HepG2 (cell line): Measurements from ENCODE around the gene SEC62. TPM values are rescaled to one million over a fixed set of nuclear protein-coding genes. Genes with fewer than 3 reads are reported as not detected.

ENCODE experiments used
- ATF7-NPFF ChIP-seq: sonication (generic); formaldehyde crosslinking; IDR thresholded peaks from 2 replicates; pipeline ENCODE4 v1.8.1; 2023; ENCODE audit warnings: mild to moderate bottlenecking, low read depth, missing genetic modification reagents, moderate library complexity
- GPN1 ChIP-seq: sonication (generic); formaldehyde crosslinking; IDR thresholded peaks from 2 replicates; pipeline ENCODE4 v1.5.1; 2020; ENCODE audit warnings: missing genetic modification reagents, borderline replicate concordance
- MEIS2 ChIP-seq: sonication (generic); formaldehyde crosslinking; IDR thresholded peaks from 2 replicates; pipeline ENCODE4 v1.9.0; 2021; ENCODE audit warnings: mild to moderate bottlenecking, missing genetic modification reagents
- PHF20 ChIP-seq: sonication (generic); formaldehyde crosslinking; IDR thresholded peaks from 2 replicates; pipeline ENCODE4 v1.5.0; 2020; ENCODE audit warnings: mild to moderate bottlenecking, missing genetic modification reagents
- polyA plus RNA-seq, 8 experiments: library from polyadenylated mRNA; depleted of rRNA in 3 of 8; stranded (reverse) in 7 of 8; unstranded in 1 of 8; fragments of >200 nt; fragmentation: Illumina TruSeq in 4 of 8; extraction: Trizol in 4 of 8; gene quantifications; 2 replicates each; pipeline versions ENCODE4 v1.2.1 to v1.2.3, GENCODE V29; 2011 to 2016; ENCODE audit warnings: low read depth in 4 of 8, missing spikeins in 1 of 8, mixed read lengths in 1 of 8; ENCODE audit not compliant: insufficient read depth in 1 of 8
- total RNA-seq, 5 experiments: library from RNA; depleted of rRNA; stranded (reverse); fragments of >200 nt; fragmentation: Illumina TruSeq; extraction: Trizol; gene quantifications; 2 replicates each; pipeline ENCODE4 v1.2.3, GENCODE V29; 2016; ENCODE audit warnings: low read depth in 1 of 5
- TF ChIP-seq, protein P1 (sequence below): sonication (generic); formaldehyde crosslinking; IDR thresholded peaks from 2 replicates; pipeline ENCODE4 v1.5.1; 2020; ENCODE audit warnings: mild to moderate bottlenecking, missing genetic modification reagents
- TF ChIP-seq, protein P2 (sequence below): sonication (generic); formaldehyde crosslinking; IDR thresholded peaks from 2 replicates; pipeline ENCODE4 v1.8.1; 2023; ENCODE audit warnings: mild to moderate bottlenecking, missing genetic modification reagents
- TF ChIP-seq, protein P3 (sequence below): sonication (generic); formaldehyde crosslinking; IDR thresholded peaks from 2 replicates; pipeline ENCODE4 v1.8.1; 2023; ENCODE audit warnings: mild to moderate bottlenecking, missing genetic modification reagents
- TF ChIP-seq, protein P4 (sequence below): sonication (generic); formaldehyde crosslinking; IDR thresholded peaks from 2 replicates; pipeline ENCODE4 v1.4.0; 2020; ENCODE audit warnings: mild to moderate bottlenecking, missing genetic modification reagents
- TF ChIP-seq, protein P5 (sequence below): sonication (generic); formaldehyde crosslinking; IDR thresholded peaks from 2 replicates; pipeline ENCODE4 v1.4.0; 2020; ENCODE audit warnings: mild to moderate bottlenecking, missing genetic modification reagents
- TF ChIP-seq, protein P6 (sequence below): sonication (generic); formaldehyde crosslinking; IDR thresholded peaks from 2 replicates; pipeline ENCODE4 v1.4.0; 2020; ENCODE audit warnings: missing genetic modification reagents, borderline replicate concordance

SEC62 gene
- total and polyA plus RNA-seq, 2 of the 13 experiments (the other 11 are each of a cell fraction or from before 2014, with no cell fraction given) = 54.0 to 68.7 TPM

DNA sequence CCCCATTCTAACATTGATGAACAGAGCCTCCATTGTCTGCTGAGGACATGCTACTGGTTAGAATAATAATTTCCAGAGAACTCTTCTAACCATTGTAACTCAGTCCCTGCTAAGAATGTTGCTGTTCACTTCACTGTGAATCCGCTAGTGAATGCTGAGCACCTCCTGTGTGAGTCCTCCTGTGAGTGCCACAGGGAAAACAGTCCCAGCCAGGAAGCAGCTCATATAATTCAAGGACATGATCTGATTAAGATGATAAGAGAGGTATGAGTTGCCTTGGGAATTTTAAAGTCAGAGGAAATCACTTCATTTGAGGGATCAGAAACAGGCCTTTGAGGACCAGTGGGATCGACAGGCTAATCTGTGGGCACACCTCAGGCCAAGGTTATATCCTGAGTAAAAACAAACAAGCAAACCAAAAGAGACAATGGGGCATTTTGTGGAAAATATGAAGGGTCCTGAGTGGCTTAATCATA lies 37.3 kb downstream of the SEC62 start (continued):
- TF ChIP-seq, protein P1, sequence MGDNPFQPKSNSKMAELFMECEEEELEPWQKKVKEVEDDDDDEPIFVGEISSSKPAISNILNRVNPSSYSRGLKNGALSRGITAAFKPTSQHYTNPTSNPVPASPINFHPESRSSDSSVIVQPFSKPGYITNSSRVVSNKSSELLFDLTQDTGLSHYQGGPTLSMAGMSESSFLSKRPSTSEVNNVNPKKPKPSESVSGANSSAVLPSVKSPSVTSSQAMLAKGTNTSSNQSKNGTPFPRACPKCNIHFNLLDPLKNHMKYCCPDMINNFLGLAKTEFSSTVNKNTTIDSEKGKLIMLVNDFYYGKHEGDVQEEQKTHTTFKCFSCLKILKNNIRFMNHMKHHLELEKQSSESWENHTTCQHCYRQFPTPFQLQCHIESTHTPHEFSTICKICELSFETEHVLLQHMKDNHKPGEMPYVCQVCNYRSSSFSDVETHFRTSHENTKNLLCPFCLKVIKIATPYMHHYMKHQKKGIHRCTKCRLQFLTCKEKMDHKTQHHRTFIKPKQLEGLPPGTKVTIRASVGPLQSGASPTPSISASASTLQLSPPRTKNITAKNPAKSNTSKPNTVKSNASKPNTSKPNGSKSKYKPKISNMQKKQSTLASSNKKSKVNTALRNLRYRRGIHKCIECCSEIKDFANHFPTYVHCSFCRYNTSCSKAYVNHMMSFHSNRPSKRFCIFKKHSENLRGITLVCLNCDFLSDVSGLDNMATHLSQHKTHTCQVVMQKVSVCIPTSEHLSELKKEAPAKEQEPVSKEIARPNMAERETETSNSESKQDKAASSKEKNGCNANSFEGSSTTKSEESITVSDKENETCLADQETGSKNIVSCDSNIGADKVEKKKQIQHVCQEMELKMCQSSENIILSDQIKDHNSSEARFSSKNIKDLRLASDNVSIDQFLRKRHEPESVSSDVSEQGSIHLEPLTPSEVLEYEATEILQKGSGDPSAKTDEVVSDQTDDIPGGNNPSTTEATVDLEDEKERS (CRISPR knock-in tag) = no peak
- TF ChIP-seq, protein P2, sequence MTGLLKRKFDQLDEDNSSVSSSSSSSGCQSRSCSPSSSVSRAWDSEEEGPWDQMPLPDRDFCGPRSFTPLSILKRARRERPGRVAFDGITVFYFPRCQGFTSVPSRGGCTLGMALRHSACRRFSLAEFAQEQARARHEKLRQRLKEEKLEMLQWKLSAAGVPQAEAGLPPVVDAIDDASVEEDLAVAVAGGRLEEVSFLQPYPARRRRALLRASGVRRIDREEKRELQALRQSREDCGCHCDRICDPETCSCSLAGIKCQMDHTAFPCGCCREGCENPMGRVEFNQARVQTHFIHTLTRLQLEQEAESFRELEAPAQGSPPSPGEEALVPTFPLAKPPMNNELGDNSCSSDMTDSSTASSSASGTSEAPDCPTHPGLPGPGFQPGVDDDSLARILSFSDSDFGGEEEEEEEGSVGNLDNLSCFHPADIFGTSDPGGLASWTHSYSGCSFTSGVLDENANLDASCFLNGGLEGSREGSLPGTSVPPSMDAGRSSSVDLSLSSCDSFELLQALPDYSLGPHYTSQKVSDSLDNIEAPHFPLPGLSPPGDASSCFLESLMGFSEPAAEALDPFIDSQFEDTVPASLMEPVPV (CRISPR knock-in tag) = no peak
- TF ChIP-seq MEIS2 (CRISPR knock-in tag) = no peak
- TF ChIP-seq, protein P3, sequence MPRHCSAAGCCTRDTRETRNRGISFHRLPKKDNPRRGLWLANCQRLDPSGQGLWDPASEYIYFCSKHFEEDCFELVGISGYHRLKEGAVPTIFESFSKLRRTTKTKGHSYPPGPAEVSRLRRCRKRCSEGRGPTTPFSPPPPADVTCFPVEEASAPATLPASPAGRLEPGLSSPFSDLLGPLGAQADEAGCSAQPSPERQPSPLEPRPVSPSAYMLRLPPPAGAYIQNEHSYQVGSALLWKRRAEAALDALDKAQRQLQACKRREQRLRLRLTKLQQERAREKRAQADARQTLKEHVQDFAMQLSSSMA = no peak
- TF ChIP-seq, protein P4, sequence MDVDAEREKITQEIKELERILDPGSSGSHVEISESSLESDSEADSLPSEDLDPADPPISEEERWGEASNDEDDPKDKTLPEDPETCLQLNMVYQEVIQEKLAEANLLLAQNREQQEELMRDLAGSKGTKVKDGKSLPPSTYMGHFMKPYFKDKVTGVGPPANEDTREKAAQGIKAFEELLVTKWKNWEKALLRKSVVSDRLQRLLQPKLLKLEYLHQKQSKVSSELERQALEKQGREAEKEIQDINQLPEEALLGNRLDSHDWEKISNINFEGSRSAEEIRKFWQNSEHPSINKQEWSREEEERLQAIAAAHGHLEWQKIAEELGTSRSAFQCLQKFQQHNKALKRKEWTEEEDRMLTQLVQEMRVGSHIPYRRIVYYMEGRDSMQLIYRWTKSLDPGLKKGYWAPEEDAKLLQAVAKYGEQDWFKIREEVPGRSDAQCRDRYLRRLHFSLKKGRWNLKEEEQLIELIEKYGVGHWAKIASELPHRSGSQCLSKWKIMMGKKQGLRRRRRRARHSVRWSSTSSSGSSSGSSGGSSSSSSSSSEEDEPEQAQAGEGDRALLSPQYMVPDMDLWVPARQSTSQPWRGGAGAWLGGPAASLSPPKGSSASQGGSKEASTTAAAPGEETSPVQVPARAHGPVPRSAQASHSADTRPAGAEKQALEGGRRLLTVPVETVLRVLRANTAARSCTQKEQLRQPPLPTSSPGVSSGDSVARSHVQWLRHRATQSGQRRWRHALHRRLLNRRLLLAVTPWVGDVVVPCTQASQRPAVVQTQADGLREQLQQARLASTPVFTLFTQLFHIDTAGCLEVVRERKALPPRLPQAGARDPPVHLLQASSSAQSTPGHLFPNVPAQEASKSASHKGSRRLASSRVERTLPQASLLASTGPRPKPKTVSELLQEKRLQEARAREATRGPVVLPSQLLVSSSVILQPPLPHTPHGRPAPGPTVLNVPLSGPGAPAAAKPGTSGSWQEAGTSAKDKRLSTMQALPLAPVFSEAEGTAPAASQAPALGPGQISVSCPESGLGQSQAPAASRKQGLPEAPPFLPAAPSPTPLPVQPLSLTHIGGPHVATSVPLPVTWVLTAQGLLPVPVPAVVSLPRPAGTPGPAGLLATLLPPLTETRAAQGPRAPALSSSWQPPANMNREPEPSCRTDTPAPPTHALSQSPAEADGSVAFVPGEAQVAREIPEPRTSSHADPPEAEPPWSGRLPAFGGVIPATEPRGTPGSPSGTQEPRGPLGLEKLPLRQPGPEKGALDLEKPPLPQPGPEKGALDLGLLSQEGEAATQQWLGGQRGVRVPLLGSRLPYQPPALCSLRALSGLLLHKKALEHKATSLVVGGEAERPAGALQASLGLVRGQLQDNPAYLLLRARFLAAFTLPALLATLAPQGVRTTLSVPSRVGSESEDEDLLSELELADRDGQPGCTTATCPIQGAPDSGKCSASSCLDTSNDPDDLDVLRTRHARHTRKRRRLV (CRISPR knock-in tag) = no peak
- TF ChIP-seq PHF20 (CRISPR knock-in tag) = no peak
- TF ChIP-seq, protein P5, sequence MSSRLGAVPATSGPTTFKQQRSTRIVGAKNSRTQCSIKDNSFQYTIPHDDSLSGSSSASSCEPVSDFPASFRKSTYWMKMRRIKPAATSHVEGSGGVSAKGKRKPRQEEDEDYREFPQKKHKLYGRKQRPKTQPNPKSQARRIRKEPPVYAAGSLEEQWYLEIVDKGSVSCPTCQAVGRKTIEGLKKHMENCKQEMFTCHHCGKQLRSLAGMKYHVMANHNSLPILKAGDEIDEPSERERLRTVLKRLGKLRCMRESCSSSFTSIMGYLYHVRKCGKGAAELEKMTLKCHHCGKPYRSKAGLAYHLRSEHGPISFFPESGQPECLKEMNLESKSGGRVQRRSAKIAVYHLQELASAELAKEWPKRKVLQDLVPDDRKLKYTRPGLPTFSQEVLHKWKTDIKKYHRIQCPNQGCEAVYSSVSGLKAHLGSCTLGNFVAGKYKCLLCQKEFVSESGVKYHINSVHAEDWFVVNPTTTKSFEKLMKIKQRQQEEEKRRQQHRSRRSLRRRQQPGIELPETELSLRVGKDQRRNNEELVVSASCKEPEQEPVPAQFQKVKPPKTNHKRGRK (CRISPR knock-in tag) = no peak
- TF ChIP-seq, protein P6, sequence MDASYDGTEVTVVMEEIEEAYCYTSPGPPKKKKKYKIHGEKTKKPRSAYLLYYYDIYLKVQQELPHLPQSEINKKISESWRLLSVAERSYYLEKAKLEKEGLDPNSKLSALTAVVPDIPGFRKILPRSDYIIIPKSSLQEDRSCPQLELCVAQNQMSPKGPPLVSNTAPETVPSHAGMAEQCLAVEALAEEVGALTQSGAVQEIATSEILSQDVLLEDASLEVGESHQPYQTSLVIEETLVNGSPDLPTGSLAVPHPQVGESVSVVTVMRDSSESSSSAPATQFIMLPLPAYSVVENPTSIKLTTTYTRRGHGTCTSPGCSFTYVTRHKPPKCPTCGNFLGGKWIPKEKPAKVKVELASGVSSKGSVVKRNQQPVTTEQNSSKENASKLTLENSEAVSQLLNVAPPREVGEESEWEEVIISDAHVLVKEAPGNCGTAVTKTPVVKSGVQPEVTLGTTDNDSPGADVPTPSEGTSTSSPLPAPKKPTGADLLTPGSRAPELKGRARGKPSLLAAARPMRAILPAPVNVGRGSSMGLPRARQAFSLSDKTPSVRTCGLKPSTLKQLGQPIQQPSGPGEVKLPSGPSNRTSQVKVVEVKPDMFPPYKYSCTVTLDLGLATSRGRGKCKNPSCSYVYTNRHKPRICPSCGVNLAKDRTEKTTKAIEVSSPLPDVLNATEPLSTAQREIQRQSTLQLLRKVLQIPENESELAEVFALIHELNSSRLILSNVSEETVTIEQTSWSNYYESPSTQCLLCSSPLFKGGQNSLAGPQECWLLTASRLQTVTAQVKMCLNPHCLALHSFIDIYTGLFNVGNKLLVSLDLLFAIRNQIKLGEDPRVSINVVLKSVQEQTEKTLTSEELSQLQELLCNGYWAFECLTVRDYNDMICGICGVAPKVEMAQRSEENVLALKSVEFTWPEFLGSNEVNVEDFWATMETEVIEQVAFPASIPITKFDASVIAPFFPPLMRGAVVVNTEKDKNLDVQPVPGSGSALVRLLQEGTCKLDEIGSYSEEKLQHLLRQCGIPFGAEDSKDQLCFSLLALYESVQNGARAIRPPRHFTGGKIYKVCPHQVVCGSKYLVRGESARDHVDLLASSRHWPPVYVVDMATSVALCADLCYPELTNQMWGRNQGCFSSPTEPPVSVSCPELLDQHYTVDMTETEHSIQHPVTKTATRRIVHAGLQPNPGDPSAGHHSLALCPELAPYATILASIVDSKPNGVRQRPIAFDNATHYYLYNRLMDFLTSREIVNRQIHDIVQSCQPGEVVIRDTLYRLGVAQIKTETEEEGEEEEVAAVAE (CRISPR knock-in tag) = peak; percentile 50; the same call in 1 of the 2 replicates
- TF ChIP-seq GPN1 (CRISPR knock-in tag) = no peak
- TF ChIP-seq ATF7-NPFF (CRISPR knock-in tag) = no peak
